K562 (cell line): ENCODE results near the gene ADCY1.

ENCODE experiments used
- CC2D1A ChIP-seq: fragments of 450-650 bp; IDR thresholded peaks from 2 replicates; pipeline ENCODE4 v1.6.1; 2017; ENCODE audit warnings: mild to moderate bottlenecking
- EZH2 ChIP-seq: IDR thresholded peaks from 2 replicates; pipeline ENCODE4 v1.6.1; 2012; ENCODE audit warnings: low read depth, mild to moderate bottlenecking, inconsistent platforms, low read length, borderline replicate concordance
- FUS ChIP-seq: fragments of 200-400 bp; formaldehyde crosslinking; optimal IDR thresholded peaks from 2 replicates; pipeline ENCODE3; 2017; ENCODE audit warnings: low read depth, low read length
- LCOR ChIP-seq: sonication (generic); formaldehyde crosslinking; IDR thresholded peaks from 2 replicates; pipeline ENCODE4 v1.8.0; 2022; ENCODE audit warnings: mild to moderate bottlenecking, missing genetic modification reagents
- MAFG ChIP-seq: fragments of 450-650 bp; conservative IDR thresholded peaks from 2 replicates; pipeline ENCODE4 v1.6.1; 2016; ENCODE audit warnings: missing genetic modification characterization, missing compliant biosample characterization
- MAZ ChIP-seq, 2 experiments: fragments of 450-650 bp in 1 of 2; sonication (generic) in 1 of 2; formaldehyde crosslinking; IDR thresholded peaks in 1 of 2; conservative IDR thresholded peaks in 1 of 2; 2 replicates each; pipeline versions ENCODE4 v1.4.0 to v1.5.0; 2020; ENCODE audit warnings: mild to moderate bottlenecking in 1 of 2, missing genetic modification reagents in 1 of 2
- POLR2AphosphoS5 ChIP-seq: IDR thresholded peaks from 2 replicates; pipeline ENCODE4 v1.6.1; 2011; ENCODE audit warnings: mild to moderate bottlenecking, low read depth, low read length, moderate library complexity; ENCODE audit not compliant: control insufficient read depth, insufficient read depth
- RAD21 ChIP-seq, 2 experiments: fragments of 250-450 bp in 1 of 2; fragments of 450-650 bp in 1 of 2; sonication (Bioruptor Pico) in 1 of 2; formaldehyde crosslinking in 1 of 2; IDR thresholded peaks in 1 of 2; conservative IDR thresholded peaks in 1 of 2; 2 replicates each; pipeline versions ENCODE4 v1.4.0 to v1.8.0; 2020 to 2022; ENCODE audit warnings: mild to moderate bottlenecking in 2 of 2, moderate library complexity in 1 of 2
- RBM34 ChIP-seq: fragments of 200-400 bp; formaldehyde crosslinking; IDR thresholded peaks from 2 replicates; pipeline ENCODE4 v1.6.1; 2018; ENCODE audit warnings: low read length, borderline replicate concordance; ENCODE audit not compliant: insufficient read depth
- SIX5 ChIP-seq, 2 experiments: IDR thresholded peaks; 2 replicates each; pipeline ENCODE4 v1.6.1; 2011; ENCODE audit warnings: low read length in 2 of 2, borderline replicate concordance in 1 of 2, low read depth in 1 of 2, mild to moderate bottlenecking in 1 of 2, moderate library complexity in 1 of 2; ENCODE audit not compliant: insufficient read depth in 1 of 2
- ZNF140 ChIP-seq: fragments of 250-450 bp; sonication (Bioruptor Pico); IDR thresholded peaks from 2 replicates; pipeline ENCODE4 v1.8.0; 2021; ENCODE audit warnings: moderate library complexity, mild to moderate bottlenecking, inconsistent platforms
- ZNF175 ChIP-seq: fragments of 200-800 bp; sonication (Bioruptor generic); IDR thresholded peaks from 2 replicates; pipeline ENCODE4 v1.6.1; 2016; ENCODE audit warnings: low read depth, mild to moderate bottlenecking, missing genetic modification characterization, missing compliant biosample characterization
- TF ChIP-seq, protein P1 (sequence below): fragments of 250-450 bp; sonication (Bioruptor Pico); IDR thresholded peaks from 2 replicates; pipeline ENCODE4 v1.8.0; 2022; ENCODE audit warnings: inconsistent platforms, mild to moderate bottlenecking, moderate library complexity, borderline replicate concordance

DNA sequence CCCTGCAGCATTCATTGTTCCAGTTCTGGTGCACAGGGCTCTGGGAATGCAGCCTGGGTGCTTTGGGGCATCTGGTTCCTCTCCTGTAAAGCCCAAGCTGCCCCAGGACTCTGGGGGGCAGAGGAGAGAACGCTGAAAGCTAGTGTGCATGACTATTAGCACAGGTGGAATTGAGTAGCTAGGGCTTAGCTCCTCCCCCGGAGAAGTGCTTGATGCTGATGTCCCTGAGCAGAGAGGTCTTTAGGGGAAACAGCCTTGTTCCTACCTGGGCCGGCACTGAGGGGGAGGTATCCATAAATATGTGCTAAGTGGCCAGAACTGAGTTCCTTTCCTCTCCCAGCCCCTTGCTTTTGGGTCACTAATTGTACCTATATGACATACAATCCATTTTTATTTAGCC, 3.9 kb downstream of the ADCY1 start:
- no peak for TF ChIP-seq FUS
- TF ChIP-seq EZH2 = no peak
- TF ChIP-seq RAD21 (CRISPR knock-in tag; conservative IDR thresholded peaks at IDR 0.05 in 1 of 2, IDR thresholded peaks at IDR 0.05 in 1 of 2) = no peak
- TF ChIP-seq SIX5 (IDR thresholded peaks at IDR 0.05; ENCODE audit: borderline replicate concordance in 1 of 2, insufficient read depth in 1 of 2, low read depth in 1 of 2, low read length in 2 of 2) = no peak
- TF ChIP-seq CC2D1A = no peak
- TF ChIP-seq POLR2AphosphoS5 = no peak
- TF ChIP-seq ZNF175 (CRISPR knock-in tag) = no peak
- TF ChIP-seq ZNF140 (CRISPR knock-in tag) = no peak
- TF ChIP-seq MAZ (CRISPR knock-in tag; conservative IDR thresholded peaks at IDR 0.05 in 1 of 2, IDR thresholded peaks at IDR 0.05 in 1 of 2) = no peak
- TF ChIP-seq, protein P1, sequence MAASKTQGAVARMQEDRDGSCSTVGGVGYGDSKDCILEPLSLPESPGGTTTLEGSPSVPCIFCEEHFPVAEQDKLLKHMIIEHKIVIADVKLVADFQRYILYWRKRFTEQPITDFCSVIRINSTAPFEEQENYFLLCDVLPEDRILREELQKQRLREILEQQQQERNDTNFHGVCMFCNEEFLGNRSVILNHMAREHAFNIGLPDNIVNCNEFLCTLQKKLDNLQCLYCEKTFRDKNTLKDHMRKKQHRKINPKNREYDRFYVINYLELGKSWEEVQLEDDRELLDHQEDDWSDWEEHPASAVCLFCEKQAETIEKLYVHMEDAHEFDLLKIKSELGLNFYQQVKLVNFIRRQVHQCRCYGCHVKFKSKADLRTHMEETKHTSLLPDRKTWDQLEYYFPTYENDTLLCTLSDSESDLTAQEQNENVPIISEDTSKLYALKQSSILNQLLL (CRISPR knock-in tag) = no peak
- no peak for TF ChIP-seq MAFG
- TF ChIP-seq LCOR = no peak
- TF ChIP-seq RBM34 = no peak
